H9 (cell line): Measurements from ENCODE around the gene ZNRF3. TPM values are rescaled to one million over a fixed set of nuclear protein-coding genes. Genes with fewer than 3 reads are reported as not detected.

Experiments used
- DNase-seq: peaks from one replicate; pipeline ENCODE4 v3.0.0-alpha.2; 2017
- H2AFZ ChIP-seq: one replicate; pipeline ENCODE4 v1.6.1; 2013; ENCODE audit warnings: mild to moderate bottlenecking, low read length, control low read depth, moderate library complexity
- H2AK5ac ChIP-seq: 2 replicates; pipeline ENCODE4 v1.6.1; 2013; ENCODE audit warnings: low read length, control low read depth, mixed read lengths; ENCODE audit not compliant: insufficient read length
- H2BK120ac ChIP-seq: one replicate; pipeline ENCODE4 v1.6.1; 2013; ENCODE audit warnings: low read depth, mild to moderate bottlenecking, low read length, control low read depth, inconsistent platforms; ENCODE audit not compliant: poor library complexity, severe bottlenecking
- H2BK12ac ChIP-seq: 2 replicates; pipeline ENCODE4 v1.6.1; 2013; ENCODE audit warnings: low read length, control low read depth, mixed read lengths, low read depth; ENCODE audit not compliant: insufficient read length
- H2BK15ac ChIP-seq: 2 replicates; pipeline ENCODE4 v1.6.1; 2013; ENCODE audit warnings: low read depth, low read length, control low read depth
- H2BK20ac ChIP-seq: one replicate; pipeline ENCODE4 v1.6.1; 2013; ENCODE audit warnings: low read depth, mild to moderate bottlenecking, low read length, control low read depth, inconsistent platforms; ENCODE audit not compliant: poor library complexity, severe bottlenecking
- H2BK5ac ChIP-seq: 2 replicates; pipeline ENCODE4 v1.6.1; 2013; ENCODE audit warnings: low read length, control low read depth, mixed read lengths; ENCODE audit not compliant: insufficient read length
- H3K14ac ChIP-seq: 2 replicates; pipeline ENCODE4 v1.6.1; 2013; ENCODE audit warnings: low read length, control low read depth; ENCODE audit not compliant: insufficient read depth
- H3K18ac ChIP-seq: 2 replicates; pipeline ENCODE4 v1.6.1; 2013; ENCODE audit warnings: low read depth, mild to moderate bottlenecking, mixed read lengths, low read length, control low read depth; ENCODE audit not compliant: insufficient read length
- H3K23ac ChIP-seq: 2 replicates; pipeline ENCODE4 v1.6.1; 2013; ENCODE audit warnings: low read length, control low read depth, mixed read lengths, low read depth; ENCODE audit not compliant: insufficient read length
- H3K23me2 ChIP-seq: 2 replicates; pipeline ENCODE4 v1.6.1; 2013; ENCODE audit warnings: low read depth, mild to moderate bottlenecking, mixed read lengths, low read length, control low read depth; ENCODE audit not compliant: insufficient read length, poor library complexity, severe bottlenecking
- H3K27ac ChIP-seq: 2 replicates; pipeline ENCODE4 v1.5.1; 2013; ENCODE audit warnings: low read length, control low read depth, mixed read lengths, low read depth; ENCODE audit not compliant: insufficient read length
- H3K27me3 ChIP-seq: 2 replicates; pipeline ENCODE4 v1.6.1; 2013; ENCODE audit warnings: low read length, control low read depth, inconsistent platforms; ENCODE audit not compliant: insufficient read depth
- H3K4ac ChIP-seq: 2 replicates; pipeline ENCODE4 v1.6.1; 2013; ENCODE audit warnings: low read depth, mild to moderate bottlenecking, control low read depth, inconsistent platforms, low read length, moderate library complexity
- H3K4me1 ChIP-seq: 2 replicates; pipeline ENCODE4 v1.6.1; 2013; ENCODE audit warnings: low read length, control low read depth, inconsistent platforms; ENCODE audit not compliant: insufficient read depth
- H3K4me2 ChIP-seq: 2 replicates; pipeline ENCODE4 v1.6.1; 2013; ENCODE audit warnings: low read length, control low read depth, mixed read lengths; ENCODE audit not compliant: insufficient read length, insufficient read depth
- H3K56ac ChIP-seq: 2 replicates; pipeline ENCODE4 v1.6.1; 2013; ENCODE audit warnings: low read depth, mild to moderate bottlenecking, mixed read lengths, low read length, control low read depth; ENCODE audit not compliant: insufficient read length
- H3K79me1 ChIP-seq: 2 replicates; pipeline ENCODE4 v1.6.1; 2013; ENCODE audit warnings: low read depth, mild to moderate bottlenecking, moderate library complexity, low read length, control low read depth, inconsistent platforms; ENCODE audit not compliant: insufficient read depth, poor library complexity, severe bottlenecking
- H3K79me2 ChIP-seq: 2 replicates; pipeline ENCODE4 v1.6.1; 2013; ENCODE audit warnings: low read length, control low read depth, inconsistent platforms; ENCODE audit not compliant: insufficient read depth
- H3K9ac ChIP-seq: 2 replicates; pipeline ENCODE4 v1.6.1; 2013; ENCODE audit warnings: low read length, control low read depth, mixed read lengths; ENCODE audit not compliant: insufficient read length; ENCODE audit errors: extremely low read depth
- H3K9me3 ChIP-seq: one replicate; pipeline ENCODE4 v1.6.1; 2013; ENCODE audit warnings: low read depth, low read length, inconsistent platforms; ENCODE audit not compliant: control insufficient read depth
- H3T11ph ChIP-seq: one replicate; pipeline ENCODE4 v1.6.1; 2013; ENCODE audit warnings: mild to moderate bottlenecking, low read length, control low read depth, inconsistent platforms
- H4K20me1 ChIP-seq: one replicate; pipeline ENCODE4 v1.6.1; 2013; ENCODE audit not compliant: control insufficient read depth, insufficient read length, insufficient read depth
- H4K5ac ChIP-seq: 2 replicates; pipeline ENCODE4 v1.6.1; 2013; ENCODE audit warnings: low read depth, mild to moderate bottlenecking, mixed read lengths, low read length, control low read depth; ENCODE audit not compliant: insufficient read length
- H4K8ac ChIP-seq: replicated peaks from 2 replicates; pipeline ENCODE4 v1.6.1; 2013; ENCODE audit warnings: low read length, control low read depth, mixed read lengths, low read depth; ENCODE audit not compliant: insufficient read length
- H4K91ac ChIP-seq: 2 replicates; pipeline ENCODE4 v1.6.1; 2013; ENCODE audit warnings: low read depth, mild to moderate bottlenecking, moderate library complexity, mixed read lengths, low read length, control low read depth; ENCODE audit not compliant: insufficient read length
- H3K27ac Mint-ChIP-seq, 3 experiments: 2 replicates in 2 of 3; 3 replicates in 1 of 3; pipeline ENCODE4 v1.8.0; 2020 to 2021; ENCODE audit warnings: mixed read lengths in 3 of 3, mild to moderate bottlenecking in 1 of 3, moderate library complexity in 1 of 3
- H3K27me3 Mint-ChIP-seq: 2 replicates; pipeline ENCODE4 v1.8.0; 2021; ENCODE audit warnings: low read depth, mild to moderate bottlenecking, moderate library complexity, mixed read lengths
- H3K36me3 Mint-ChIP-seq, 3 experiments: 2 replicates in 2 of 3; 3 replicates in 1 of 3; pipeline ENCODE4 v1.8.0; 2020 to 2021; ENCODE audit warnings: low read depth in 3 of 3, mixed read lengths in 3 of 3; ENCODE audit not compliant: insufficient read depth in 1 of 3
- H3K4me1 Mint-ChIP-seq, 2 experiments: 2 replicates each; pipeline ENCODE4 v1.8.0; 2020; ENCODE audit warnings: mixed read lengths in 2 of 2
- H3K4me3 Mint-ChIP-seq, 2 experiments: 2 replicates in 1 of 2; 3 replicates in 1 of 2; pipeline ENCODE4 v1.8.0; 2020 to 2021; ENCODE audit warnings: mild to moderate bottlenecking in 2 of 2, mixed read lengths in 2 of 2, moderate library complexity in 1 of 2
- H3K9me3 Mint-ChIP-seq, 2 experiments: 2 replicates in 1 of 2; 3 replicates in 1 of 2; pipeline ENCODE4 v1.8.0; 2020; ENCODE audit warnings: mild to moderate bottlenecking in 2 of 2, mixed read lengths in 2 of 2, moderate library complexity in 1 of 2
- WGBS: extraction: QIAGEN DNeasy Blood & Tissue Kit; methylation state at CpG from one replicate; pipeline ENCODE4 v1.1.7; 2013; ENCODE audit warnings: missing lambda C conversion rate, low lambda C conversion rate, mixed read lengths; ENCODE audit not compliant: insufficient read length; ENCODE audit errors: extremely low coverage; 5-methylcytosine and 5-hydroxymethylcytosine counted together
- total RNA-seq: library from RNA; stranded (reverse); gene quantifications from 2 replicates; pipeline ENCODE4 v1.2.1, GENCODE V29; 2021
- TF ChIP-seq, protein P1 (sequence below): fragments of 200-600 bp; sonication (generic); conservative IDR thresholded peaks from 3 replicates; pipeline ENCODE4 v1.8.0; 2021; ENCODE audit warnings: antibody characterized with exemption, mild to moderate bottlenecking

The ZNRF3 gene
- total RNA-seq, 1 experiment from 2014 or later = 20.6 TPM

GRCh38 chr22:28889478-28890024 is 6.2 kb downstream of the ZNRF3 start:
- no peak overlapping the region for H4K8ac ChIP-seq
- no peak overlapping the region for H3K18ac ChIP-seq
- no peak overlapping the region for H2AFZ ChIP-seq
- no peaks in the 10 kb centered on the region for H3K27me3 Mint-ChIP-seq
- no peak overlapping the region for H3K23ac ChIP-seq
- no peak overlapping the region for H3K4me2 ChIP-seq
- no peak overlapping the region for H2BK12ac ChIP-seq
- no CpG with 5 or more reads among the region's 6 CpGs for WGBS
- H4K91ac ChIP-seq = no peak overlapping the region
- H3K4me3 Mint-ChIP-seq = no peak overlapping the region
- peaks cover 0 to 2% (median 0%) of the 10 kb centered on the region in 3 experiments; a peak in 2 of 7 replicates for H3K36me3 Mint-ChIP-seq
- H3T11ph ChIP-seq = no peak overlapping the region
- peaks cover 6% of the 10 kb centered on the region for H3K79me1 ChIP-seq
- TF ChIP-seq, protein P1, sequence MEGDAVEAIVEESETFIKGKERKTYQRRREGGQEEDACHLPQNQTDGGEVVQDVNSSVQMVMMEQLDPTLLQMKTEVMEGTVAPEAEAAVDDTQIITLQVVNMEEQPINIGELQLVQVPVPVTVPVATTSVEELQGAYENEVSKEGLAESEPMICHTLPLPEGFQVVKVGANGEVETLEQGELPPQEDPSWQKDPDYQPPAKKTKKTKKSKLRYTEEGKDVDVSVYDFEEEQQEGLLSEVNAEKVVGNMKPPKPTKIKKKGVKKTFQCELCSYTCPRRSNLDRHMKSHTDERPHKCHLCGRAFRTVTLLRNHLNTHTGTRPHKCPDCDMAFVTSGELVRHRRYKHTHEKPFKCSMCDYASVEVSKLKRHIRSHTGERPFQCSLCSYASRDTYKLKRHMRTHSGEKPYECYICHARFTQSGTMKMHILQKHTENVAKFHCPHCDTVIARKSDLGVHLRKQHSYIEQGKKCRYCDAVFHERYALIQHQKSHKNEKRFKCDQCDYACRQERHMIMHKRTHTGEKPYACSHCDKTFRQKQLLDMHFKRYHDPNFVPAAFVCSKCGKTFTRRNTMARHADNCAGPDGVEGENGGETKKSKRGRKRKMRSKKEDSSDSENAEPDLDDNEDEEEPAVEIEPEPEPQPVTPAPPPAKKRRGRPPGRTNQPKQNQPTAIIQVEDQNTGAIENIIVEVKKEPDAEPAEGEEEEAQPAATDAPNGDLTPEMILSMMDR = no peak
- DNase-seq = no peak
- no peaks in the 10 kb centered on the region for H3K9me3 ChIP-seq
- no peaks in the 10 kb centered on the region for H3K9me3 Mint-ChIP-seq
- H3K9ac ChIP-seq = no peak overlapping the region
- no peak overlapping the region for H3K27ac ChIP-seq
- no peak overlapping the region for H2BK5ac ChIP-seq
- H3K56ac ChIP-seq = no peak overlapping the region
- peak overlapping the region in 1 of 3 experiments; percentile 73; a peak in 2 of 7 replicates for H3K27ac Mint-ChIP-seq
- H4K5ac ChIP-seq = no peak overlapping the region
- H3K4ac ChIP-seq = no peak overlapping the region
- no peaks in the 10 kb centered on the region for H4K20me1 ChIP-seq
- H2BK15ac ChIP-seq = no peak overlapping the region
- H3K14ac ChIP-seq = no peak overlapping the region
- no peaks in the 10 kb centered on the region for H3K27me3 ChIP-seq
- H3K4me1 ChIP-seq = peaks cover 6% of the 10 kb centered on the region; the same call in 1 of the 2 replicates
- H3K79me2 ChIP-seq = peaks cover 55% of the 10 kb centered on the region; the same call in 1 of the 2 replicates
- H3K4me1 Mint-ChIP-seq = peaks cover 57 to 60% of the 10 kb centered on the region in 2 experiments
- no peak overlapping the region for H2BK20ac ChIP-seq
- H3K23me2 ChIP-seq = peaks cover 6% of the 10 kb centered on the region
- no peak overlapping the region for H2BK120ac ChIP-seq
- H2AK5ac ChIP-seq = no peak overlapping the region
